ENCODE results near the gene LRRC55.
"Not testable (repeated sequence)": the region's sequence is repeated elsewhere in the genome, so short reads cannot be mapped to it uniquely, and the experiment has no call there.

The LRRC55 gene

GRCh38 chr11:57162179-57162898, 19.4 kb upstream of the LRRC55 start:
- DNase-seq: no peak

DNA sequence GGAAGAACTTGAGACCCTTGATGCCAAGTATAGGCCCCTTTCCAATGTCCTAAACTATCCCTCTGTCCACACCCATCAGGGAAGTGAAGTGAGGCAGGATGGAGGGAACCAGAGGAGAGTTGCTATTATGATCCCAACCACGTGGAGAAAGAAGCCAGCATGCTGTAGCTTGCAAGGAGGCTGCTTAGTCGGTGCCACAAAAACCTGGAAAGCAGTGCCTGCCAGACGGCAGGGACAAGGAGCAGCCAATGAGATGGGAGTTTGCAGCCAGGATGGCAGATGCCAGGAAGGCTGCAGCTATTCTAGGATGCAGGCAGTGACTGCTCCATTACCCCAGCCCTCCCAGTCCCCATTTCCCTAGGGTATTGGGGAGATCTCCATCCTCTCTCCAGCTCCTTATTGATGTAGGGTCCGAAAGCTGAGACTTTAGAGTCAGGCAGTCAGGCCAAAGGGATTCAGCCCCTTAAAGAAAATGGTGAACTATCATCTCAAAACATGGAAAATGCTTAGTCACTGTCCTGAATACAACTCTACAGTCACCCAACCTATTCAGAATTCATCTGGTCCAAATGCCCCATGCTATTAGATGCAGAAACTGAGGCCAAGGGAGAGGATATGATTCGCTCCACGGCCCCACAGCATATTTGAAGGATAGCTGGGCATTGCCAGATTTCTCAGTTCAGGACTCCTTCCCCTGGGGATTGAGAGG, 18.4 kb upstream of the LRRC55 start:
- DNase-seq: no peak

GRCh38 chr11:57164317-57164716, 17.4 kb upstream of the LRRC55 start:
- no peak for DNase-seq

DNA sequence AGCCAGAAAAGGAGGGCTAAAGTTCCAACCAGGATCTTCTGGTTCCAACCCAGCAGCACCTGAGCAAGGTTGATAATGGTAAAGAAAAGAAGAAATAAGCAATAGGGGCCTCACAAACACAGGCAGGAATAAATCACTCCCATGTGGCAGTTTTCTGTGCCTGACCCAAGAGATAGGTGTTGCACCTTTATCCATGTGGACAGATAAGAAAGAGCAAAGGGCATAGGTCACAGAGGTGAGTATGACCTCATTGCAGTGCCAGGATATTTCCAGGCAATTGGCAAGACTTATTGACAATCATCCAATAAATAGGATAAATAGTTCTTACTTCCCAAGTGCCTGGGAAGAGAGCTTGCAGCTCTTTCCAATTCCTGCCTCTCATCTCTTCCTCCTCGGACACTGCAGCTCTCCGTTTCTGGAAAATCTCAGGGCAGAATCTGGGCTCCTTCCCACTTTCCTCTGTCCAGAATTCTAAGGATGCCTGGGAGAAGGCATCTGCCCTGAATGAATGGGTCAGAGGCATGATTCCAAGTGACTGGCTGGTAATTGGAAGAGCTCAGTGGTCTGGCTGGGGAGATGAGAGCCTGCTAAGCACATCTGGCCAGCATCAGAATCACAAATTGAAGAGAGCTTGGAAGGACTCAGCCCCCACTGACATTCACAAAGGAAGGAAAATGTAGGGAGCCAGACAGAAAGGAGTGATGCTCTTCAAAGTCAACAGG, 14.5 kb upstream of the LRRC55 start:
- DNase-seq: no peak

DNA sequence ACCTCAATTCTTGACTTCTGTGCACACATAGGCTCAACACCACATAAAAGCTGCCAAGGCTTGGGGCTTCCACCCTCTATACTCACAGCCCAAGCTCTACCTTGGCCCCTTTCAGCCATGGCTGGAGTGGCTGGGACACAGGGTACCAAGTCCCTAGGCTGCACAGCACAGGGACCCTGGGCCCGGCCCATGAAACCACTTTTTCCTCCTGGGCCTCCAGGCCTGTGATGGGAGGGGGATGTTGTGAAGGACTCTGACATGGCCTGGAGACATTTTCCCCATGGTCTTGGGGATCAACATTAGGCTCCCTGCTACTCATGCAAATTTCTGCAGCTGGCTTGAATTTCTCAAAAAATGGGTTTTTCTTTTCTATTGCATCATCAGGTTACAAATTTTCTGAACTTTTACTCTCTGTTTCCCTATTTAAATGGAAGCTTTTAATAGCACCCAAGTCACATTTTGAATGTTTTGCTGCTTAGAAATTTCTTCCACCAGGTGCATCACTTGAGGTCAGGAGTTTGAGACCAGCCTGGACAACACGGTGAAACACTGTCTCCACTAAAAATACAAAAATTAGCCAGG, 11.9 kb upstream of the LRRC55 start:
- not testable (repeated sequence) for DNase-seq

DNA sequence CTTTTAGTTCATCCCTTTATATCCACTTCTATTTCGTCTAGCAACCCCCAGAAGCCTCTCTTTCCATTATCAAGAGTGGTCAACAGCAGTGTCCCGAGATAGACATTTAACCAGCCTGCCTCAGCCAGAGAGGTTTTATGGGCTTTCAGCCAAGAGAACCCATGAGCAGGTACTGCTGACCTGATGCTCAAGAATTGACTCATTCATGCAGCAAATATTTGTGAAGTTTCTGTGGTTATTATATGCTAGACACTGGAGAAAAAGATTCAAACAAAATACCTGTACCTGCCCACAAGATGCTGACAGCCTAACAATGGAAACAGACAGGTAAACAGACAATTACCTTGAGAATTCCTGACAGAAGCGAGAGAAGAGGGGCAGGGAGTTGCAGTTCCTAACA, 9.7 kb upstream of the LRRC55 start:
- DNase-seq: no peak

DNA sequence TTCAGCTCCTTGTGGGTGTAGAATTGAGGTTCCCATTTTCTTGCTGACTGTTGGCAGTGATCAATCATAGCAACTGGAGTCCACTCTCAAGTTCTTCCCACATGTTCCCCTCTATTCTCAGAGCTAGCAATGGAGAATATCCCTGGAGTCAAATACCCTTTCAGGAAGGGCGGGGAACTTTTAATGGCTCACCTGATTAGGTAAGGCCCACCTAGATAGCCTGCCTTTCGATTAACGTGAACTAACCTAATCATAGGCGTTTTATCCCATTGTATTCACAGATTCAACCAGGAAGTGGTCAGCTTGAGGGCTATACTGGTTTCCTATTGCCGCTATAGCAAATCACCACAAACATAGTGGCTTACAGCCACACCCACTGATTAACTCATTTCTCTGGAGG, 7.1 kb upstream of the LRRC55 start:
- DNase-seq: no peak

GRCh38 chr11:57175478-57175877, 6.3 kb upstream of the LRRC55 start:
- DNase-seq: no peak

- no peak for DNase-seq
Measured at GRCh38 chr11:57178334-57178733, 3.4 kb upstream of the LRRC55 start.

- no peak for DNase-seq
Measured at GRCh38 chr11:57179681-57180080, 2.1 kb upstream of the LRRC55 start.

GRCh38 chr11:57180081-57180561, 1.6 kb upstream of the LRRC55 start:
- no peak for DNase-seq

- no peak for DNase-seq
Measured at GRCh38 chr11:57180964-57181363, 789 bp upstream of the LRRC55 start.

DNA sequence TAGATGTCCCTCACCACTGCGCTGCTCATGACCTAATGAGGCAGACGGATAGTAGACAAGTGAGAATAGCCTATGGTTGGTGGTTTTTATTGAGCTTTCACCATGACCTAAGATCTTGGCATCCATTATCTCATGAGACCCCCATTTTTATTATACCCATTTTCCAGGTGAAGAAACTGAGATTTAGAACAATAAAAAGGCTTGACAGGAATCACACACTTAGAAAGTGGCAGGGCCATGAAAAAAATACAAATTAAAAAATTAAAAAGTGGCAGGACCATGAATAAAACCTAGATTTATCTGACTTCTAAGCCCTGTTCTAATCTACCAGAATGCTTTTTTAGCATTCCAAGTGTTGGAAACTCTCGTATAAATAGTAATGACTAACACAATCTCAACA, 1.1 kb downstream of the LRRC55 start:
- DNase-seq: no peak

- no peak for DNase-seq
Measured at GRCh38 chr11:57190548-57190947, 8.8 kb downstream of the LRRC55 start.

DNA sequence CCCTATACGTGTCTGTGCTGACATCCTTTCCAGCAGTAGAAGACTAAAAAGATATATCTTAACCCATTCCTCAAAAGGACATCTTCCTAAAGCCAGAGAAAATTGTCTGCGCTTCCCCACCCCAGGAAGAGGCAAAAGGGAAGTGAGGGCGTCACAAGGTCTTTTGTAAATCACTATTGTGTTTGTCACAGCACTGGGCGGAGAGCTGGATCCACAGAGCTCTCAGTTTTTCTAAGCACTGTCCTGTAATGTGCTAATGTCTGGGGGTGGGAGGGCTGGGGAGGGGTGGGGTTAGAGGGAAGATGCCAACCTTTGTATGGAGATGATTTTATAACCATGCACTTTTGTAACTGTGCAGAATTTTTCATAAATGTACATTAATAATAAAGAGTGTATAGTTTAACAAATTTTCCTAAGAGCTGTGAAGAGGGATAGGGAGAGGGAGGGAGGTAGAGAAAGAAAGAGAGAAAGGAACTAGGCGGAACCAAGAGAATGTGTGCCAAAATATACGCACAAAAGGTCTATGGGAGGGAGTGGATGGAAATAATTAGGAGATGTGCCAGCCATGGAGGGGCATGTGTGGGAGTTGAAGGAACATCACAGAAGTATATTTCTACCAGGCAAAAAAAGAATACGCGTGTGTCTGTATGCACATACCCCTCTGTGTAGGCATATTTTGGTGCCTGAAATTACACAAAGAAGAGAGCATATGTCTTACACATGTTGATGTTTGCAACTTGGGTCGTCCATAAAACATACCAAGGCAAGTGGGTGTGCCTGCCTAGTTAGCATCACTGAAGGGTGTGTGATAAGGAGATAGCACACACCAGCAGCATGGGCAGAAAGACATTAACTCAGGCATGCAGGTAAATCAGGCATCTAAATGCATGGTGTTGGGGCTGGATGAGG, 9.8 kb downstream of the LRRC55 start:
- DNase-seq: no peak

DNA sequence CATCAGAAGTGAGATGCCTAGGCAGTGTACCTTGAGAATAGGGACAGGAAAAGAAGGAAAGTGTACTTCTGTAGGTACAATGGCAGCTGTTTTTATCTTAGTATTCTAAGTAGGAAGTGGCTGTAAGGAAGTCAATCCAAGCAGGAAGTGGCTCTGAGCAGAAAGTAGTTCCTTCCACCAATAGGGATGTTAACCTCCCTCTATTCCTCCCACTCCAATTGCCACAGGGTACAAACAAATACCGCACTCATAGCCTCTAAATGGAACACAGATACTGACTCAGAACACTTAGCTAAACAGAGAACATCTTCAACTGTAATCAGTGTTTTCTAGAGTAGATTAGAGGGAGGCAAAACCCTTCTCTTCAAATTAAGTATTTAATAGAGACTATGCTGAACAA, 10.6 kb downstream of the LRRC55 start:
- no peak for DNase-seq

- DNase-seq: no peak
Measured at GRCh38 chr11:57196596-57196995, 14.8 kb downstream of the LRRC55 start.

DNA sequence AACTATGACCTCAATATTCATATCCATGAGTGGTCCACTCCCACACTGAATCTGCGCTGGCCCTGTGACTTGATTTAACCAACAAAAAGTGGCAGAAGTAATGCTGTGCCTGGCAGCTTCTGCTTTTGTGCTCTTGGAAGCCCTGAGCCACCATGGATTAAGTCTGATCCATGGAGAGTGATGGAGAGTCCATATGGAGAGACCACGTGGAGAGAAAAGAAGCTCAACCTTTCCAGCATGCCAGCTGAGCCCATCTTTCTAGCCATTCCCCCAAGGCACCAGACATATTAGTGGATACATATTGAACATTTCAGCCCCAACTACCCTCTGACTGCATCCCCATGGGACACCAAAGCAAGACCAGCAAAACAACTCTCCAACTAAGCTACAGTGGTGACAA, 16.0 kb downstream of the LRRC55 start:
- DNase-seq: no peak

DNA sequence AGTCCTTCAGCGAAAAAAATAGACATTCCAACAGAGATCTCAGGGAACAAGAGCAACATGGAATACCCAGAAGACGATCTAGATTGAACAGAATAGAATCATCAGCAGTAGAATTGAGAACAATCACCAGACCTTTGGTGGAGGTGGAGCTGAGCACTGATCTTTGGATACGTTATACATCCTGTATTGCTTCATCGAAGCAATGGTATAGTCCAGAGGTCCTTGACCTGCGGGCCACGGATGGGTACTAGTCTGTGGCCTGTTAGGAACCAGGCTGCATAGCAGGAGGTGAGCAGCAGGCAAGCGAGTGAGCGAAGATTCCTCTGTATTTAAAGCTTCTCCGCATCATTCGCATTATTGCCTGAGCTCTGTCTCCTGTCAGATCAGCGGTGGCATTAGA, 17.6 kb downstream of the LRRC55 start:
- DNase-seq: no peak

DNA sequence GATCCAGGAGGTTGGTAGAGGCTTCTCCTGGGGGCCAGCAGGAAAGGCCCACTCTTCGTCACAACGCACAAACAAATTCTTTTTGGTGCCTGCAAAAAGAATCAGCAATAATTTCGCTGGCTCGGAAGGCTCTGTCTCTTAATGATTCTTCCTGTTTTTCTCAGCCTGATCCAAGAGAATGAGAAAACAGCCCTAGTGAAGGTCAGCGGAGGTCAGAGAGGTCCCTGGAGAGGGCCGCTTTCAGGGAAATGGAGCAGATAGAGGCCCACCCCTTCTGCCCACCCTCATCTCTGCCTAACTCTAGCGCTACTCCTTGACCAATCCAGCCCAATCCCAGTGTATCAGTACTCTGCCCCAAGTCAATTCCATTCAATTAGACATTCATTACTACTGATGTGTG, 19.2 kb downstream of the LRRC55 start:
- DNase-seq: no peak

GRCh38 chr11:57202281-57202680, 20.5 kb downstream of the LRRC55 start:
- no peak for DNase-seq

- DNase-seq: no peak
Measured at GRCh38 chr11:57203359-57203758, 21.6 kb downstream of the LRRC55 start.
